Esophagus muscularis mucosa (tissue), 4 donors: ENCODE measurements around the gene SOAT2.

Source experiments
- EP300 ChIP-seq: sonication (generic); formaldehyde crosslinking; IDR thresholded peaks from one replicate; pipeline ENCODE4 v1.6.1; 2017; ENCODE audit warnings: antibody characterized with exemption
- POLR2A ChIP-seq: fragments of 450-650 bp; IDR thresholded peaks from one replicate; pipeline ENCODE4 v1.6.1; 2017; ENCODE audit warnings: antibody characterized with exemption, moderate library complexity, mild to moderate bottlenecking, low read depth
- POLR2AphosphoS5 ChIP-seq, 2 donors: sonication (generic); formaldehyde crosslinking; IDR thresholded peaks; one replicate each; pipeline ENCODE4 v1.6.1; 2017; ENCODE audit warnings: antibody characterized with exemption in 2 of 2
- TF ChIP-seq, protein P1 (sequence below), 3 experiments: fragments of 200-600 bp in 2 of 3; fragments of 450-650 bp in 1 of 3; sonication (generic) in 2 of 3; IDR thresholded peaks; one replicate each; pipeline ENCODE4 v1.5.1; 2017 to 2019; ENCODE audit warnings: antibody characterized with exemption in 3 of 3, mild to moderate bottlenecking in 2 of 3, moderate library complexity in 1 of 3

DNA sequence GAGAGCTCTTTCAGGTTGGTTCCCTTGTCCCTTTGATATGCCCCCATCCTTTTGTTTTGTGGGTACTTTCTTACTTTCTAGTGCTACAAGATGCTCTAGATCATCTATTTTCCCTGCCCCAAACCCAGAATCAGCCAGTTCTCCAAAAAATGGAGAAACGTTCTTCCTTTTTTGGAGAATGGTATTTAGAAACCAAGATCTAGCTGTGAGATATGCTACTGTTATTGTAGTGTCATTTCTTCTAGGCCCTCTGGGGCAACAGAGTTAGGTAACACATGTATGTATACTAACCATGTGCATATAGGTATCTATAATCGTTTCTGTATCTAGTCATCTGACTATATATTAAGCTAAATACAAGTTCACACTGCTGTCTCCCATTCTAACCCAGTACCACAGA is 12.7 kb upstream of the SOAT2 start:
- TF ChIP-seq, protein P1, sequence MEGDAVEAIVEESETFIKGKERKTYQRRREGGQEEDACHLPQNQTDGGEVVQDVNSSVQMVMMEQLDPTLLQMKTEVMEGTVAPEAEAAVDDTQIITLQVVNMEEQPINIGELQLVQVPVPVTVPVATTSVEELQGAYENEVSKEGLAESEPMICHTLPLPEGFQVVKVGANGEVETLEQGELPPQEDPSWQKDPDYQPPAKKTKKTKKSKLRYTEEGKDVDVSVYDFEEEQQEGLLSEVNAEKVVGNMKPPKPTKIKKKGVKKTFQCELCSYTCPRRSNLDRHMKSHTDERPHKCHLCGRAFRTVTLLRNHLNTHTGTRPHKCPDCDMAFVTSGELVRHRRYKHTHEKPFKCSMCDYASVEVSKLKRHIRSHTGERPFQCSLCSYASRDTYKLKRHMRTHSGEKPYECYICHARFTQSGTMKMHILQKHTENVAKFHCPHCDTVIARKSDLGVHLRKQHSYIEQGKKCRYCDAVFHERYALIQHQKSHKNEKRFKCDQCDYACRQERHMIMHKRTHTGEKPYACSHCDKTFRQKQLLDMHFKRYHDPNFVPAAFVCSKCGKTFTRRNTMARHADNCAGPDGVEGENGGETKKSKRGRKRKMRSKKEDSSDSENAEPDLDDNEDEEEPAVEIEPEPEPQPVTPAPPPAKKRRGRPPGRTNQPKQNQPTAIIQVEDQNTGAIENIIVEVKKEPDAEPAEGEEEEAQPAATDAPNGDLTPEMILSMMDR (IDR thresholded peaks at IDR 0.05), result no peak
- TF ChIP-seq POLR2A (no peak), POLR2AphosphoS5 (IDR thresholded peaks at IDR 0.05) (no peak), EP300 (no peak)
